ENCODE results near the gene MCEMP1.

The MCEMP1 gene

DNA sequence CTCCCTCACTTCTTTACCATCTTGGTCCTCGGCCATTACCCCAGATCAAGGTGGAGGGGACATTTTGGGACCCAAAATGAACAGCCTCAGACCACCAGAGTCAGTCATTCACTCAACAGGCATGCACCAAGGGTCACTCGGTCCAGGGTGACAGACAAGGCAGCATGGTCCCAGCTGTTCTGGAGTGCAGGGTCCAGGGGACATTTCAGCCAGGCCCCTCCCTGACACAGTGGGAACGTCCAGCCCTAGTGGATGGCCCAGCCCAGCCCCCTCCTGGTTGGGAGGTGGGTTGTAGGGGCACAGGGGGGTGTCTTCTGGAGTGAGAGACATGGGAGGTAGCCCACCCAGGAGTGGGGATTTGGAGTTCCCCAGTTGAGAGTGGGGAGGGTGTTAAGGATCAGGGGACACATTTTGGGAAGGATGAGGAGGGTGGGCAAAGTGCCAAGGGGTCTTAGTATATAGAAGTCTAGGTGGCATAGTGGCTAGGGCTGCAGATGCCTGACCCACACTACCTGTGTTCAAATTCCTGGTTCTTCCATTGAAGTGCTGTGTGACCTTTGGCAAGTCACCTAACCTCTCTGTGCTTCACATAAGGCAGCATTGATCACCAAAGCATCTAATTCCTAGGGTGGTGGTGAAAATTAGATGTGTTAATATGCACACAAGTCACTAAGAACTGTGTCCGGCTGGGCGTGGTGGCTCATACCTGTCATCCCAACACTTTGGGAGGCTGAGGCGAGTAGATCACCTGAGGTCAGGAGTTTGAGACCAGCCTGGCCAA lies 27.6 kb downstream of the MCEMP1 start:
- Histone ChIP-seq H3K4me3 (no peak overlapping the region), H3K4me2 (peak overlapping the region; percentile 88; the same call in 1 of the 2 replicates), H3K9ac (no peak overlapping the region), H3K4me1 (peaks cover 90% of the 10 kb centered on the region), H3K36me3 (no peaks in the 10 kb centered on the region), H3K27me3 (no peaks in the 10 kb centered on the region), H4K20me1 (no peaks in the 10 kb centered on the region), H3K9me3 (no peaks in the 10 kb centered on the region), H3K27ac (no peak overlapping the region)
- no peak for TF ChIP-seq Cebpa-rat (IDR thresholded peaks at IDR 0.05)

DNA sequence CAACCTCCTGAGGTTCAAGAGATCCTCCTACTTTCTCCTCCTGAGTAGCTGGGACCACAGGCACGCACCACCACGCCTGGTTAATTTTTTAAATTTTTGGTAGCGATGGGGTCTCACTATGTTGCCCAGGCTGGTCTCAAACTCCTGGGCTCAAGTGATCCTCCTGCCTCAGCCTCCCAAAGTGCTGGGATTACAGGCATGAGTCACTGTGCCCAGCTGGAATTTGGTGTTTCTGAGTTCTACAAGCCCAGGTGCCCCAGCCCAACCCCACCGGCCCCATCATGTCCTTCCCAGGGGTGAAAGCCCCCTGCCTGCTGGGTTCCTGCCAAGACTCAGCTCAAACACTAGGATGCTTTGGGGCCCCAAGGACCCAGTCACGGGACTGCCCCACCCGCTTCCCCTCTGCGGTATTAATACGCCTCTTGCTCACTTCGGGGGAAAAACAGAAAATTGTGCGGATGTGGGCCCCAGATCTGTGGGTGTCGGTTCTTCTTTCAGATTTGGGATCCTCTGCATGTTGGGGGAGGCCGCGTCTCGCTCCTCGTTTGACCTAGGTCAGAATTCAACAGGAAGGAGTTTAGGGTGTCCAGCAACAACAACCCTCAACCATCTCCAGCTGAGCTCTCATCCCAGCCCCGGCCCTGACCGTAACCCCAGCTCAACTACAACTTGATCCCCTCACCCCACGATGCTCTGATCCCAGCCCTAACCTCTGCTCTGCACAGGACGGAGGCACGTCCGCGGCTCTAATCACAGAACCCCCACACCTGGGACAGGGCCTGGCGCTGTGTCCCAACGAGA lies 28.7 kb downstream of the MCEMP1 start:
- H3K4me3 ChIP-seq, result 0 out of 2 replicates have a peak overlapping the region, but pooled peaks have one; percentile 3
- H3K4me1 ChIP-seq, result peaks cover 95% of the 10 kb centered on the region
- H3K27ac ChIP-seq, result peak overlapping the region; percentile 66
- H3K27me3 ChIP-seq, result no peaks in the 10 kb centered on the region
- H3K9me3 ChIP-seq, result no peaks in the 10 kb centered on the region
- no peaks in the 10 kb centered on the region for H3K36me3 ChIP-seq
- 0 out of 2 replicates have a peak overlapping the region, but pooled peaks have one; percentile 38 for H3K9ac ChIP-seq
- no peak for TF ChIP-seq Cebpa-rat (IDR thresholded peaks at IDR 0.05)
- peak overlapping the region; percentile 88 for H3K4me2 ChIP-seq
- no peaks in the 10 kb centered on the region for H4K20me1 ChIP-seq

DNA sequence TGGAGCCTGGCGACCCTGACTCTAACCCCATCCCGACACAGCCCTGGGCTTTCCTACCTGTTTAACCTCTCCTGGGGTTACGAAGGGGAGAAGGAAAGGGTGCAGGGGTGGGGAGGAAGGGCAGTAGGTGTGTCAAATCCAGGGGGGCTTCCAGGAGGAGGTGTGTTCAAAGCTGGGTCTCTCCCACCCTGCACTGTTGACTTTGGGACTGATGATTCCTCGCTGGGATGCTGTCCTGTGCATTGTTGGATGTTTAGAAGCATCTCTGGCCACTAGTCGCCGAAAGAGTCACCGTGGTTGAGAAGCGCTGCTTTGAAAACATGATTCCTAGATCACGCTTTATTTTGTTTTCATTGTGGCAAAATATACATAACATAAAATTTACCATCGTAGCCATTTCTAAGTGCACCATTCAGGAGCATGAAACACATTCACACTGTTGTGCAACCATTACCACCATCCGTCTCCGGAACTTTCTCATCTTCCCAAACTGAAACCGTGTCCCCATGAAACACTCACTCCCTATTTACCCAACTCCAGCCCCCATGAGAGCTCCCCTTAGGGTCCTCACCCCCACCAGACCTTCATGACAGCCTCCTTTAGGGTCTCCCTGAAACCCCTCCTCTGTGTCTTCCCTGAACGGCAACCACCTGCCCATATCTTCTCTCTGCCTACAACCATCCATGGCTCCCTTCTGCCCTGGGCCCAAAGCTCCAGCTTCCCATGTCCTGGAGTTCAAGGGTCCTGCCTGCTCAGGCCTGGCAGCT lies 29.5 kb downstream of the MCEMP1 start:
- 0 out of 2 replicates have a peak, but pooled peaks have one; percentile 28 for TF ChIP-seq Cebpa-rat (IDR thresholded peaks at IDR 0.05)
- Histone ChIP-seq H4K20me1 (no peaks in the 10 kb centered on the region), H3K4me1 (peaks cover 91% of the 10 kb centered on the region), H3K36me3 (no peaks in the 10 kb centered on the region), H3K4me2 (peak overlapping the region; percentile 88), H3K4me3 (0 out of 2 replicates have a peak overlapping the region, but pooled peaks have one; percentile 3), H3K9me3 (no peaks in the 10 kb centered on the region), H3K27ac (peak overlapping the region; percentile 66), H3K9ac (0 out of 2 replicates have a peak overlapping the region, but pooled peaks have one; percentile 38), H3K27me3 (no peaks in the 10 kb centered on the region)

DNA sequence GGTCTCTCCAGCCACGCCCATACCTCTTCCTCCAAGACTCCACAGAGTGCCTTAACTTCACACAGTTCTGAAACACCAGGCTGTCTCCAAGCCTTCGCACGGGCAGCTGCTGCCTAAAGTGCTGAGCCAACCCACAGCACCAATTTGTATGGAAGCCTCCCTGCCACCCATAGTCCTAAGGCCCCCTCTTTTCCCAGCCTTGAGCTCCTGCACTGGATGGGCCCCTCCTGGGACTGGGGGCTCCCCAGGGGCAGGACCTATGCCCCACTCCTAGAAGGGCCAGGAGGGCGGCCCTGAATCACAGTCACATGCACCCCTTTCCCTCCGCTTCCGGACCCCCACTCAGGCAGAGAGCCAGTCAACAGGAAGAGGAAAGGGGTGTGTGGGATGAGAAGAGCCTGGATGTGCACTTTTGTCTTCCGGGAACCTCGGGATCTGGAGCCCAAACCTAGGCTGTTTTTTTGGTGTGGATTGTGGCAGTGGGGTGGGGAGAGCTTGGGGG lies 30.1 kb downstream of the MCEMP1 start:
- H3K4me2 ChIP-seq, result peak overlapping the region; percentile 88
- H3K36me3 ChIP-seq, result no peaks in the 10 kb centered on the region
- no peaks in the 10 kb centered on the region for H3K27me3 ChIP-seq
- H3K9me3 ChIP-seq, result no peaks in the 10 kb centered on the region
- TF ChIP-seq Cebpa-rat (IDR thresholded peaks at IDR 0.05), result no peak
- H3K9ac ChIP-seq, result peak overlapping the region; percentile 45; the same call in 1 of the 2 replicates
- H4K20me1 ChIP-seq, result no peaks in the 10 kb centered on the region
- H3K27ac ChIP-seq, result peak overlapping the region; percentile 46; the same call in 1 of the 2 replicates
- H3K4me3 ChIP-seq, result no peak overlapping the region
- H3K4me1 ChIP-seq, result peaks cover 85% of the 10 kb centered on the region

DNA sequence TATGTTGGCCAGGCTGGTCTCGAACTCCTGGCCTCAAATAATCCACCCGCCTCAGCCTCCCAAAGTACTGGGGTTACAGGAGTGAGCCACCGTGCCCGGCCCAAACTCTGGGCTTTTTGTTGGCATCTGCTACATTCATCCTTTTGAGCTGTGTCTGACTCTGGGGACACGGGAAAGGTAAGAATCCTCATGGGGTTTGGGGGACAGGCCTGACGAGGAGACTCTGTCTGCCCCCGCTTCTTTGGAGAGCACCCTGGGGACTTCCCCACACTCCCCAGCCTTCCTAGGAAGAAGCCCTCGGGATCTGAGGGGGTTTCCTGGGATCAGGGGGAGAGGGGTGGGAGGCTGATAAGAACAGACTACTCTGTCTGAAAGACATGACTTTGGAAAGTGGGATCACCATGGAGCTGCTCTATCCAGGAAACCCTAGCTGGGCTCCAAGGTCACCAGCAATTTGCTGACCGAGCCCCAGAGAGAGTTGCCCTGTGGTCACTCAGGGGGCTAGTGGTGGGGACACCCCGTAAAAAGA lies 33.1 kb downstream of the MCEMP1 start:
- peak overlapping the region; percentile 37 for H3K4me2 ChIP-seq
- TF ChIP-seq Cebpa-rat (IDR thresholded peaks at IDR 0.05), result no peak
- no peaks in the 10 kb centered on the region for H3K9me3 ChIP-seq
- peaks cover 68% of the 10 kb centered on the region for H3K4me1 ChIP-seq
- no peak overlapping the region for H3K9ac ChIP-seq
- no peaks in the 10 kb centered on the region for H3K27me3 ChIP-seq
- H4K20me1 ChIP-seq, result no peaks in the 10 kb centered on the region
- H3K27ac ChIP-seq, result 0 out of 2 replicates have a peak overlapping the region, but pooled peaks have one; percentile 18
- no peak overlapping the region for H3K4me3 ChIP-seq
- H3K36me3 ChIP-seq, result no peaks in the 10 kb centered on the region

DNA sequence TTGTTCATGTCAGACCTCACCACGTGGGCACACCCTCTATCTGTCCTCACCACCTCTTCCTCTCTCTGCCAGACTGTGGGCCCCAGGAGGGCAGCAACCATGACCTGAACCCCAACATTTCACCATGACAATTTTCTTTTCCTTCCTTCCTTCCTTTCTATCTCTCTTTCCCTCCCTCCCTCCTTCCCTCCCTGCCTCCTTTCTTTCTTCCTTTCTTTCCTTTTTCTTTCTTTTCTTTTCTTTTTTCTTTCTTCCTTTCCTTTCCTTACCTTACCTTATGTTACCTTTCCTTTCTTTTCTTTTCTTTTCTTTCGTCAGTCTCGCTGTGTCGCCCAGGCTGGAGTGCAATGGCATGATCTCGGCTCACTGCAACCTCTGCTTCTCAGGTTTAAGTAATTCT lies 33.7 kb downstream of the MCEMP1 start:
- Histone ChIP-seq H3K27ac (0 out of 2 replicates have a peak overlapping the region, but pooled peaks have one; percentile 18), H3K4me1 (peaks cover 68% of the 10 kb centered on the region), H3K4me2 (peak overlapping the region; percentile 37), H3K27me3 (no peaks in the 10 kb centered on the region), H3K36me3 (no peaks in the 10 kb centered on the region), H3K4me3 (no peak overlapping the region), H3K9me3 (no peaks in the 10 kb centered on the region), H3K9ac (no peak overlapping the region), H4K20me1 (no peaks in the 10 kb centered on the region)
- no peak for TF ChIP-seq Cebpa-rat (IDR thresholded peaks at IDR 0.05)

DNA sequence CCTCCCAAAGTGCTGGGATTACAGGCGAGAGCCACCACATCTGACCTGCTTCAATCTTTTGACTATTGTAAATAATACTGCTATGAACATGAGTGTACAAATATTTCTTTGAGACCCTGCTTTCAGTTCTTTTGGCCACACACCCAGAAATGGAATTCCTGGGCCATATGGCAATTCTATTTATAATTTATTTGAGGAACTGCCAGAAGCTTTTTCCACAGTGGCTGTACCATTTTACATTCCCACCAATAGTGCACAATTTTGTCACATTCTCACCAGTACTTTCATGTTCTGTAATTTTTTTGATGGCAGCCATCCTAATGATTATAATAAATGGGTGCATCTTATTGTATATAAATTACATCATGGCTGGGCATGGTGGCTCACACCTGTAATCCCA lies 38.8 kb downstream of the MCEMP1 start:
- Histone ChIP-seq H3K36me3 (no peaks in the 10 kb centered on the region), H3K9me3 (peaks cover 6% of the 10 kb centered on the region), H3K9ac (no peak overlapping the region), H3K27ac (no peak overlapping the region), H3K4me2 (no peak overlapping the region), H4K20me1 (no peaks in the 10 kb centered on the region), H3K4me1 (peaks cover 42% of the 10 kb centered on the region), H3K27me3 (no peaks in the 10 kb centered on the region), H3K4me3 (no peak overlapping the region)
- TF ChIP-seq Cebpa-rat (IDR thresholded peaks at IDR 0.05), result no peak

DNA sequence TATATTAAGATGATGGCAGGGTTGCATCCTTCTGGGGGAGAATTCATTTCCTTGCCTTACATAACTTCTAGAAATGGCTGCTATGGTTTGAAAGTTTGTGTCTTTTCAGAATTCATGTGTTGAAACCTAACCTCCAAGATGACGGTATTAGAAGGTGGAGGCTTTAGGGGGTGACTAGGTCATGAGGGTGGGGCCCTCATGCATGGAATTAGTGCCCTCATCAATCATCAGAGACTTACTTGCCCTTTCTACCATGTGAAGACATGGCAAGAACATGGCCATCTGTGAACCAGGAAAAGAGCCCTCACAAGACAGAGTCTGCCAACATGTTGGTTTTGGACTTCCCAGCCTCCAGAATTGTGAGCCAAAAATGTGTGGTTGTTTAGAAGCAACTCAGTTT lies 39.9 kb downstream of the MCEMP1 start:
- Histone ChIP-seq H3K27me3 (no peaks in the 10 kb centered on the region), H3K36me3 (no peaks in the 10 kb centered on the region), H3K27ac (no peak overlapping the region), H3K4me1 (peaks cover 47% of the 10 kb centered on the region), H3K9me3 (peaks cover 6% of the 10 kb centered on the region), H3K9ac (no peak overlapping the region), H3K4me2 (no peak overlapping the region), H4K20me1 (no peaks in the 10 kb centered on the region), H3K4me3 (no peak overlapping the region)
- TF ChIP-seq Cebpa-rat (IDR thresholded peaks at IDR 0.05), result no peak

DNA sequence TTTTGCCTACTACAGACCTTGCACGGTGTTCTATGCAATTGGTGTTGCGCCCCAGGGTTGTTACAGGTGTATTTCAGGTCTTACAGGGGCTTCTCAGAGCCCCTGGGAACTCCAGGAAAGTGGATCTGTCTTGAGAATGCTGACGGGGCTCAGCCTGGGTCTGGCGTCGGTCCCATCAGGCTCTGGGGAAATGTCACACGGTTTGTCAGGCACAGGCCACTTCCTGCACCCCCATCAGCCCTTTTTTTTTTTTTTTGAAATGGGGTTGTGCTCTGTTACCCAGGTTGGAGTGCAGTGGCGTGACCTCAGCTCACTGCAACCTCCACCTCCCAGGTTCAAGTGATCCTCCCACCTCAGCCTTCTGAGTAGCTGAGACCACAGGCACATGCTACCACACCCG lies 41.8 kb downstream of the MCEMP1 start:
- Histone ChIP-seq H3K9me3 (peaks cover 6% of the 10 kb centered on the region), H3K36me3 (no peaks in the 10 kb centered on the region), H3K4me3 (no peak overlapping the region), H3K27ac (no peak overlapping the region), H4K20me1 (no peaks in the 10 kb centered on the region), H3K4me2 (peak overlapping the region; percentile 81), H3K27me3 (no peaks in the 10 kb centered on the region), H3K4me1 (peaks cover 62% of the 10 kb centered on the region), H3K9ac (no peak overlapping the region)
- TF ChIP-seq Cebpa-rat (IDR thresholded peaks at IDR 0.05), result no peak
